Endothelial cell of umbilical vein (primary cell): ENCODE measurements around the gene SGPL1. TPM values are rescaled to one million over a fixed set of nuclear protein-coding genes. Genes with fewer than 3 reads are reported as not detected.

ENCODE experiments used
- BruUV-seq: library from RNA; stranded (reverse); fragments of 400-500 nt; replicated peaks from 2 replicates; lab custom pipeline; 2021; lab: Mats Ljungman, UMichigan
- CTCF ChIA-PET: fragments of 300-600, 350-600 bp; sonication (Branson Sonifier 250); formaldehyde crosslinking; loops from one replicate; lab custom pipeline; 2021; ENCODE audit warnings: antibody characterized with exemption, inconsistent platforms; lab: Charles Lee
- POLR2A ChIA-PET: fragments of 300-600, 350-600 bp; sonication (Branson Sonifier 250); formaldehyde crosslinking; loops from one replicate; lab custom pipeline; 2021; ENCODE audit warnings: antibody characterized with exemption, inconsistent platforms; lab: Charles Lee
- DNase-seq: peaks from one replicate; pipeline ENCODE4 v3.0.0-alpha.2; 2011; ENCODE audit warnings: low read depth, low spot score
- FAIRE-seq: peaks from 2 replicates; lab custom pipeline; 2011; peaks lifted over from hg19 to GRCh38; lab: Jason Lieb, UNC
- H2AFZ ChIP-seq: 2 replicates; pipeline ENCODE4 v1.6.0; 2012; ENCODE audit warnings: low read depth, low read length, control low read depth, inconsistent platforms
- H3K27ac ChIP-seq: 2 replicates; pipeline ENCODE4 v1.5.1; 2011; ENCODE audit warnings: low read depth, mild to moderate bottlenecking, control low read depth, low read length, moderate library complexity; ENCODE audit not compliant: insufficient read depth
- H3K27me3 ChIP-seq, 2 experiments: 2 replicates each; pipeline versions ENCODE4 v1.6.0 to v1.6.1; 2011; ENCODE audit warnings: low read length in 2 of 2, mixed read lengths in 1 of 2; ENCODE audit not compliant: control insufficient read depth in 2 of 2, insufficient read depth in 2 of 2
- H3K36me3 ChIP-seq, 2 experiments: 2 replicates in 1 of 2; 3 replicates in 1 of 2; pipeline ENCODE4 v1.5.1; 2011; ENCODE audit warnings: low read length in 2 of 2, mild to moderate bottlenecking in 1 of 2, moderate library complexity in 1 of 2; ENCODE audit not compliant: control insufficient read depth in 2 of 2, insufficient read depth in 2 of 2; ENCODE audit errors: extremely low read depth in 1 of 2
- H3K4me1 ChIP-seq: 3 replicates; pipeline ENCODE4 v1.5.1; 2011; ENCODE audit warnings: mild to moderate bottlenecking, low read length; ENCODE audit not compliant: control insufficient read depth, insufficient read depth; ENCODE audit errors: extremely low read depth
- H3K4me2 ChIP-seq: 2 replicates; pipeline ENCODE4 v1.6.1; 2011; ENCODE audit warnings: low read length, control low read depth, mixed read lengths; ENCODE audit not compliant: insufficient read depth
- H3K4me3 ChIP-seq, 3 experiments: fragments of 200-600 bp in 1 of 3; sonication (generic), shearing (Covaris generic) in 1 of 3; replicated peaks in 1 of 3; 2 replicates each; pipeline ENCODE4 v1.5.1; 2011 to 2016; ENCODE audit warnings: control low read depth in 3 of 3, low read length in 3 of 3, mild to moderate bottlenecking in 2 of 3, inconsistent platforms in 1 of 3, low read depth in 1 of 3, moderate library complexity in 1 of 3; ENCODE audit not compliant: insufficient read depth in 1 of 3
- H3K79me2 ChIP-seq: 2 replicates; pipeline ENCODE4 v1.6.0; 2012; ENCODE audit warnings: low read length, inconsistent platforms; ENCODE audit not compliant: control insufficient read depth, insufficient read depth
- H3K9ac ChIP-seq: replicated peaks from 2 replicates; pipeline ENCODE3; 2011; ENCODE audit warnings: low read length, control low read depth; ENCODE audit not compliant: insufficient read depth; ENCODE audit errors: extremely low read depth
- H3K9me1 ChIP-seq: replicated peaks from 3 replicates; pipeline ENCODE4 v1.6.0; 2011; ENCODE audit warnings: mild to moderate bottlenecking, low read length; ENCODE audit not compliant: control insufficient read depth, insufficient read depth; ENCODE audit errors: extremely low read depth
- H3K9me3 ChIP-seq: replicated peaks from 2 replicates; pipeline ENCODE4 v1.5.1; 2012; ENCODE audit warnings: low read length, inconsistent platforms; ENCODE audit not compliant: control insufficient read depth, insufficient read depth
- H4K20me1 ChIP-seq: replicated peaks from 2 replicates; pipeline ENCODE3; 2011; ENCODE audit warnings: mild to moderate bottlenecking, low read length; ENCODE audit not compliant: control insufficient read depth, insufficient read depth; ENCODE audit errors: extremely low read depth
- EZH2 ChIP-seq: IDR thresholded peaks from 2 replicates; pipeline ENCODE4 v1.6.1; 2012; ENCODE audit warnings: borderline replicate concordance, low read depth, mild to moderate bottlenecking, moderate library complexity, low read length, inconsistent platforms; ENCODE audit not compliant: severe bottlenecking
- FOS ChIP-seq: IDR thresholded peaks from 2 replicates; pipeline ENCODE4 v1.6.1; 2011; ENCODE audit warnings: mild to moderate bottlenecking, low read length, moderate library complexity, borderline replicate concordance; ENCODE audit not compliant: insufficient read depth
- GATA2 ChIP-seq: IDR thresholded peaks from 2 replicates; pipeline ENCODE4 v1.7.0; 2011; ENCODE audit warnings: low read depth, mild to moderate bottlenecking, moderate library complexity, mixed read lengths, low read length; ENCODE audit not compliant: insufficient read length, insufficient read depth
- JUN ChIP-seq: IDR thresholded peaks from 2 replicates; pipeline ENCODE4 v1.6.1; 2011; ENCODE audit warnings: borderline replicate concordance, low read depth; ENCODE audit not compliant: insufficient read length, insufficient read depth
- MYC ChIP-seq: IDR thresholded peaks from one replicate; pipeline ENCODE4 v1.6.1; 2011; ENCODE audit warnings: mild to moderate bottlenecking, low read depth, low read length
- POLR2A ChIP-seq: IDR thresholded peaks from 2 replicates; pipeline ENCODE4 v1.6.1; 2012; ENCODE audit warnings: low read depth, mild to moderate bottlenecking, control low read depth, low read length
- POLR2AphosphoS5 ChIP-seq: IDR thresholded peaks from 2 replicates; pipeline ENCODE4 v1.6.1; 2012; ENCODE audit warnings: low read depth, mild to moderate bottlenecking, control low read depth, low read length, moderate library complexity; ENCODE audit not compliant: insufficient read depth
- dilution Hi-C: fragments of 300-500 bp; cut with MboI; formaldehyde crosslinking; loops from one replicate; pipeline ENCODE4 v1.15.0; 2019; ENCODE audit warnings: low sequenced_read_pairs; ENCODE audit not compliant: extremely low pct_ligation_motif_present
- intact Hi-C: fragments of 100-400 bp; cut with micrococcal nuclease; formaldehyde crosslinking; loops from one replicate; pipeline ENCODE4 v1.10.0; 2022
- polyA plus RNA-seq, 4 experiments: library from polyadenylated mRNA; depleted of rRNA in 3 of 4; stranded (reverse) in 3 of 4; unstranded in 1 of 4; fragments of >200 nt; gene quantifications; 2 replicates each; pipeline versions ENCODE4 v1.2.1 to v1.2.3, GENCODE V29; 2011 to 2012; ENCODE audit warnings: missing spikeins in 1 of 4
- total RNA-seq: library from RNA; stranded (reverse); gene quantifications from 2 replicates; pipeline ENCODE4 v1.2.3, GENCODE V29; 2021
- TF ChIP-seq, protein P1 (sequence below), 2 donors: IDR thresholded peaks; 1 replicate in 1 of 2; 2 replicates in 1 of 2; pipeline ENCODE4 v1.5.1; 2011; ENCODE audit warnings: low read length in 2 of 2, mild to moderate bottlenecking in 2 of 2, moderate library complexity in 2 of 2, control low read depth in 1 of 2, inconsistent platforms in 1 of 2, low read depth in 1 of 2; ENCODE audit not compliant: insufficient read depth in 1 of 2; ENCODE audit errors: extremely low read depth in 1 of 2
- TF ChIP-seq, protein P2 (sequence below): IDR thresholded peaks from 2 replicates; pipeline ENCODE4 v1.6.1; 2011; ENCODE audit not compliant: insufficient read depth, insufficient read length

Gene SGPL1
- total and polyA plus RNA-seq, 2 donors (not counting 3 experiments of a cell fraction or from before 2014, with no cell fraction given), result 11.4 to 25.2 TPM

DNA sequence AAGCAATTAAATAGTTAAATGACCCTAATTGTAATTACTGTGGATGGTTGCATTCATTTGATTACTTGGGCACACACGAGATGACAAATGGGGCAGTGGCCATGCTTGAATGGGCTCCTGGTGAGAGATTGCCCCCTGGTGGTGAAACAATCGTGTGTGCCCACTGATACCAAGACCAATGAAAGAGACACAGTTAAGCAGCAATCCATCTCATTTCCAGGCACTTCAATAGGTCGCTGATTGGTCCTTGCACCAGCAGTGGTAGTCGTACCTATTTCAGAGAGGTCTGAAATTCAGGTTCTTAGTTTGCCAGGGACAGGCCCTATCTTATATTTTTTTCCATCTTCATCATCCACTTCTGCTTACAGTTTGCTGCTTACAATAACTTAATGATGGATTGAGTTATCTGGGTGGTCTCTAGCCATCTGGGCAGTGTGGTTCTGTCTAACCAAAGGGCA, 64.4 kb downstream of the SGPL1 start:
- Histone ChIP-seq H3K4me1 (no peaks in the 10 kb centered on the region), H3K27me3 (no peaks in the 10 kb centered on the region), H4K20me1 (no peaks in the 10 kb centered on the region), H3K36me3 (peaks cover 2 to 12% of the 10 kb centered on the region in 2 experiments), H2AFZ (no peak overlapping the region), H3K9ac (no peak overlapping the region), H3K79me2 (no peaks in the 10 kb centered on the region), H3K27ac (no peak overlapping the region), H3K9me3 (no peaks in the 10 kb centered on the region), H3K9me1 (no peaks in the 10 kb centered on the region), H3K4me3 (no peak overlapping the region), H3K4me2 (no peak overlapping the region)
- intact Hi-C loops, result loop anchor here (1.0 to 10.0 kb wide), 4 partner anchors 65 to 415 kb away; partner anchors contain the start of gene SGPL1
- TF ChIP-seq MYC, result no peak
- TF ChIP-seq, protein P1, sequence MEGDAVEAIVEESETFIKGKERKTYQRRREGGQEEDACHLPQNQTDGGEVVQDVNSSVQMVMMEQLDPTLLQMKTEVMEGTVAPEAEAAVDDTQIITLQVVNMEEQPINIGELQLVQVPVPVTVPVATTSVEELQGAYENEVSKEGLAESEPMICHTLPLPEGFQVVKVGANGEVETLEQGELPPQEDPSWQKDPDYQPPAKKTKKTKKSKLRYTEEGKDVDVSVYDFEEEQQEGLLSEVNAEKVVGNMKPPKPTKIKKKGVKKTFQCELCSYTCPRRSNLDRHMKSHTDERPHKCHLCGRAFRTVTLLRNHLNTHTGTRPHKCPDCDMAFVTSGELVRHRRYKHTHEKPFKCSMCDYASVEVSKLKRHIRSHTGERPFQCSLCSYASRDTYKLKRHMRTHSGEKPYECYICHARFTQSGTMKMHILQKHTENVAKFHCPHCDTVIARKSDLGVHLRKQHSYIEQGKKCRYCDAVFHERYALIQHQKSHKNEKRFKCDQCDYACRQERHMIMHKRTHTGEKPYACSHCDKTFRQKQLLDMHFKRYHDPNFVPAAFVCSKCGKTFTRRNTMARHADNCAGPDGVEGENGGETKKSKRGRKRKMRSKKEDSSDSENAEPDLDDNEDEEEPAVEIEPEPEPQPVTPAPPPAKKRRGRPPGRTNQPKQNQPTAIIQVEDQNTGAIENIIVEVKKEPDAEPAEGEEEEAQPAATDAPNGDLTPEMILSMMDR (IDR thresholded peaks at IDR 0.05; ENCODE audit: extremely low read depth in 1 of 2, insufficient read depth in 1 of 2, low read depth in 1 of 2, low read length in 2 of 2), result peak; percentile 80 to 85
- dilution Hi-C loops, result no loop called here
- FAIRE-seq (peak; percentile 99), DNase-seq (peak; percentile 82)
- ChIA-PET CTCF (interaction anchor here (0.6 to 3.9 kb wide), 8 partner anchors 9 to 119 kb away, joined by 3 to 21 read pairs (median 4); partner anchors contain the start of gene SGPL1), POLR2A (no interaction called here)
- BruUV-seq, result no TSS peak

DNA sequence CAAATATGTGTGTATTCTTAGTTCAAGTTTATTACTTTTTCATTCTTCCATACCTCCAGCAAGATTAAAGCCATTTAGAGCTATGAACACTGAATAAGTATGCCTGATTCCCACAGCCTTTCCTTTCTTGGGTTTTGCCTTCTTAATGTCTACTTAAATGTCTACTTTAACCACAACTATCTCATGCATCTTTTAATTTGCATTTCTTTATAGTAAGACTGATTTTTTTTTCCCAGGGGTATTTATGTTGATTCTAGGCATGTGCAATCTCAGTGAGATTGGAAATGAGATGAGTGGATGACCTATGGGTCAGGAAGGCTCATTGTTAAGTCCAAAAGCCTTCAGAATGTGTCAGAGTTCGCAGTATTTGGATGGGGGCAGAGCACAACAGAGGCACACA, 69.0 kb downstream of the SGPL1 start:
- H3K27me3 ChIP-seq, result no peaks in the 10 kb centered on the region
- no peaks in the 10 kb centered on the region for H3K9me3 ChIP-seq
- DNase-seq (no peak), FAIRE-seq (no peak)
- no peaks in the 10 kb centered on the region for H4K20me1 ChIP-seq
- intact Hi-C loops, result loop anchor here (10.0 kb wide), 1 partner anchor 420 kb away; no protein-coding TSS in a partner anchor
- dilution Hi-C loops, result no loop called here
- peaks cover 5 to 6% of the 10 kb centered on the region in 2 experiments for H3K36me3 ChIP-seq
- no peak overlapping the region for H3K27ac ChIP-seq
- POLR2A ChIA-PET, result no interaction called here
- H3K9ac ChIP-seq, result no peak overlapping the region
- CTCF ChIA-PET, result interaction anchor here (1.1 kb wide), 1 partner anchor 68 kb away, joined by 6 read pairs; the partner anchor contains the start of gene SGPL1
- H3K4me2 ChIP-seq, result no peak overlapping the region
- no peak for TF ChIP-seq JUN
- no peak for TF ChIP-seq POLR2AphosphoS5
- TF ChIP-seq, protein P1 (IDR thresholded peaks at IDR 0.05; ENCODE audit: extremely low read depth in 1 of 2, insufficient read depth in 1 of 2, low read depth in 1 of 2, low read length in 2 of 2), result no peak
- TF ChIP-seq POLR2A, result no peak
- no peak for TF ChIP-seq FOS
- TF ChIP-seq, protein P2, sequence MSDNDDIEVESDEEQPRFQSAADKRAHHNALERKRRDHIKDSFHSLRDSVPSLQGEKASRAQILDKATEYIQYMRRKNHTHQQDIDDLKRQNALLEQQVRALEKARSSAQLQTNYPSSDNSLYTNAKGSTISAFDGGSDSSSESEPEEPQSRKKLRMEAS, result no peak
- TF ChIP-seq EZH2, result no peak
- no peak for TF ChIP-seq GATA2
- no peak for TF ChIP-seq MYC
- H2AFZ ChIP-seq, result no peak overlapping the region
- no peak overlapping the region for H3K4me3 ChIP-seq
- no peaks in the 10 kb centered on the region for H3K9me1 ChIP-seq
- no TSS peak for BruUV-seq
- H3K4me1 ChIP-seq, result peaks cover 12% of the 10 kb centered on the region
- H3K79me2 ChIP-seq, result peaks cover 8% of the 10 kb centered on the region
